ENCODE results near the gene ID4. TPM values are rescaled to one million over a fixed set of nuclear protein-coding genes. Genes with fewer than 3 reads are reported as not detected.
"Not testable (repeated sequence)": the region's sequence is repeated elsewhere in the genome, so short reads cannot be mapped to it uniquely, and the experiment has no call there.

ID4 gene
- total RNA-seq, 1 experiment from 2014 or later, result 0.55 TPM

DNA sequence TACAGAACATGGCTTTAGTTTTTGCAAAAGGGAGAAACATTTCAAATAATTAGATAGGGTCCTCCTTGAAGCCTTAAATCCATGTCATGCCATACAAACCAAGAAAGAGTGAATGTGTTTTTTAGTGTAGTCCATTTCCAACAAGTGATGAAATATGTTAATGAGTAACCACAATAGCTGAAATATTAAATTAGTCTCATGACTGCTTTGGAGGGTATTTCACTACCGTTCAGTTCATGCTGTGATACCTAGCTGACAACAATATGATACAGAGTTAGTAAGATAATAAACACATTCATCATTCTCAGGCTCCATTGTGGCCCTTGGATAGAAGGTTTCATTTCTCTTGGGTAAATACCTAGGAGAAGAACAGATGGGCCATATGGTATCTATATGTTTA lies 5.8 kb upstream of the ID4 start:
- no peak for DNase-seq (ENCODE audit: low read depth)

DNA sequence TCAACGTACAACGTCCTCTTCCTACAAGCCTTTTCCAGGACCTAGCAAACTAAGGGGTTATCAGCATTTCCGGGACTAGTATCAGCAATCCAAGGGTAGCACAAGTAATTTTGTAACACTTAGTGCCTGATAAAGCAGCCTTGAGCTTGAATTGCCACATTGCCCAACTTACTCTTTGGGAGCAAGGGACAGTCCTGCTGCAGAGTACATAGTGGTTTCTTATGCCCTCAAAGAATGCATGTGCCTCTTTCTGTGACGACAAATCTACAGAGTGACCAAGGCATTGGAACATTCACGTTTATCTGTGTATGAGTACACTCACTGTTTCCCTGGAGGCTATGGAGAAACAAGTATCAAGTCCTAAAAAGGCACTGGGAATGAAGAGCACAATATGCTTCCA lies 3.2 kb upstream of the ID4 start:
- DNase-seq (ENCODE audit: low read depth), result no peak

DNA sequence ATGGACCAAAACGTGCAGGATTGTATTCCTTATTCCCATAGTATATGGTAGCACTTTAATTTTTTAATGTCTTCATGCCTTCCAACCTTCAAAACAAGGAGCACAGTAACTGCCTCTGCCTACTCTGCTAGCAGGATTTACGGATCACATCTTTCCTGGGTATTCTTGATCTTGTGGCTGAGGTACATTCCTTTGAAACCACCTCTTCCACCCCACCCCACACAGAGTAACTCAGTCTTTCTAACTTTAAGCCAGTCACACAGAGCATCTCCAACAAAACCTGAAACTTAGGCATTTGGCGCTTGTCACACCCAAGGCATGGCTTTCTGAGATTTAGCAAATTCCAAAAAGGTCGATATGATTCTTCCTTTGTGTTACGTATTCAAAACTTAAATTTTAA lies 2.3 kb upstream of the ID4 start:
- DNase-seq (ENCODE audit: low read depth), result no peak

DNA sequence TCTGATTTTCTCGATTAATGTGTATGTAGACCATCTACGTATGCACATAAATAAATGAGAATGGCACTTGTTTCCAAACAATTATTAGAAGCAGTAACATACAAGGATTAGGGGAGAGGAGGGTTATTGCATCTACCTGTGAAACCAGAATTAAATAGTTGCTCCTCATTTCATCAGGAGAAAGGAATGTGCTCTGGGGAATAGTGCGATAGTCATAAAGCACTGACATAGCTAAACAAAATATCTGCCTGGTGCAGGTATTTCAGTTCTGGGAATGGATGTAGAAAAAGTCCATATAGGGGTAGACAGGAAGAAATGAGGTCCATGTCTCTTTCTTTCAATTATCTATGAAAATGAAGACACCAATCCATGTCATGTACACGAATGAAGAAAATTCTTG lies 1.6 kb upstream of the ID4 start:
- no peak for DNase-seq (ENCODE audit: low read depth)

DNA sequence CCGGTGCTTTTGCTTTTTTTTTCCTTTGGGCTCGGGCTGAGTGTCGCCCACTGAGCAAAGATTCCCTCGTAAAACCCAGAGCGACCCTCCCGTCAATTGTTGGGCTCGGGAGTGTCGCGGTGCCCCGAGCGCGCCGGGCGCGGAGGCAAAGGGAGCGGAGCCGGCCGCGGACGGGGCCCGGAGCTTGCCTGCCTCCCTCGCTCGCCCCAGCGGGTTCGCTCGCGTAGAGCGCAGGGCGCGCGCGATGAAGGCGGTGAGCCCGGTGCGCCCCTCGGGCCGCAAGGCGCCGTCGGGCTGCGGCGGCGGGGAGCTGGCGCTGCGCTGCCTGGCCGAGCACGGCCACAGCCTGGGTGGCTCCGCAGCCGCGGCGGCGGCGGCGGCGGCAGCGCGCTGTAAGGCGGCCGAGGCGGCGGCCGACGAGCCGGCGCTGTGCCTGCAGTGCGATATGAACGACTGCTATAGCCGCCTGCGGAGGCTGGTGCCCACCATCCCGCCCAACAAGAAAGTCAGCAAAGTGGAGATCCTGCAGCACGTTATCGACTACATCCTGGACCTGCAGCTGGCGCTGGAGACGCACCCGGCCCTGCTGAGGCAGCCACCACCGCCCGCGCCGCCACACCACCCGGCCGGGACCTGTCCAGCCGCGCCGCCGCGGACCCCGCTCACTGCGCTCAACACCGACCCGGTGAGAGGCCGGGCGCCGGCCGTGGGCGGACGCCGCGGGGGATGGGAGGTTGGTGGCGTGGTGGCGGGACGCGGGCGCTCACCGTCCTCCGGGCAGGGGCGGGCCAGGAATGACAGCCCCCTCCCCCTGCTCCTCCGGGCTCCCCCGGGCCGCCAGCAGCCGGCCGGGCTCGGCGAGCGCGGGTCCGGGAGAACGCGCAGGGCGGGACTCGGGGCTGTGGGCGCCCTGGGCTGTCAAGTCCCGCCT lies 606 bp downstream of the ID4 start:
- DNase-seq (ENCODE audit: low read depth), result no peak

DNA sequence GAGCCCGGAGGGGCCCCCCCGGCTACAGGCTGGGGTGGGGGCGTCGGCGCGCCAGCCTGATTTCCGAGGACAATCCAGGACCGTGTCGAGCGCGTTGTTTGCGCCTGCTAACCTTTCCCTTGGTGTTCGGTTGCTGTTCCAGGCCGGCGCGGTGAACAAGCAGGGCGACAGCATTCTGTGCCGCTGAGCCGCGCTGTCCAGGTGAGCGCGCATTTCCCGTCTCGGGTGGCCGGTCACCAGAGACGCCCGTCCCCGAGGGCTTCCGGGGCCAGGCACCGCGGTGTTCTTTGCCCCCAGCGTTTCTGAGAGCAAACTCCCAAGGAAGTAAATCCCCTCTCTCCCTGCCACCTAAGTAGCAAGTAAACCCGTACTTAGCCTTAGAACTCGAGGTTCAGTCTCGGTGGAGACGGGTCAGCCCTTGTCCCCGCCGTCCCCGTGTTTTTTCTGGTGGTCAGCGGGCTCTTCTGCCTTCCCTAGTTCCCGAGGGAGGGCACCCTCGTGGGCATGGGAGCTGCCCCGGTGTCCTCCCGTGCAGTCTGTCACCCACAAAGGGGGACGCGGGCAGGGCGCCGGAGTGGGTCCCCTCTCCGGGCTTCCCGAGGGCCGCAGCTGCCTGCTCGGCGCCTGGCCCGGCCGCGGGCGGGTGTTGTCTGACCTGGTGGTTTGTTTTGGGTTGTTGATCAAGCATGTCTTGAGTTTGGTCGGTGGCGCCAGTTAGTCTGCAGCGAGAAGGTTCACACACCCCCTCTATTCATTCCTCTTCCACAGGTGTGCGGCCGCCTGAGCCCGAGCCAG lies 1.5 kb downstream of the ID4 start:
- no peak for DNase-seq (ENCODE audit: low read depth)

DNA sequence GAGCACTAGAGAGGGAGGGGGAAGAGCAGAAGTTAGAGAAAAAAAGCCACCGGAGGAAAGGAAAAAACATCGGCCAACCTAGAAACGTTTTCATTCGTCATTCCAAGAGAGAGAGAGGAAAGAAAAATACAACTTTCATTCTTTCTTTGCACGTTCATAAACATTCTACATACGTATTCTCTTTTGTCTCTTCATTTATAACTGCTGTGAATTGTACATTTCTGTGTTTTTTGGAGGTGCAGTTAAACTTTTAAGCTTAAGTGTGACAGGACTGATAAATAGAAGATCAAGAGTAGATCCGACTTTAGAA lies 2.0 kb downstream of the ID4 start:
- DNase-seq (ENCODE audit: low read depth), result no peak

DNA sequence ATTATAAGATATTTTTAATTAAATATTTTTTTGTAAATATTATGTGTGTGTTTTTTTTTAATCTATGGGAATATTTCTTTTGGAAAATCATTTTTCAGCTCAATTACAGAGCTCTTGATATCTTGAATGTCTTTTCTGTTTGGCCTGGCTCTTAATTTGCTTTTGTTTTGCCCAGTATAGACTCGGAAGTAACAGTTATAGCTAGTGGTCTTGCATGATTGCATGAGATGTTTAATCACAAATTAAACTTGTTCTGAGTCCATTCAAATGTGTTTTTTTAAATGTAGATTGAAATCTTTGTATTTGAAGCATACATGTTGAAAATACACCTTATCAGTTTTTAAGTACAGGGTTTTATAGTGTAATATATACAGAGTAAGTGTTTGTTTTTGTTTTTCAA lies 2.6 kb downstream of the ID4 start:
- DNase-seq (ENCODE audit: low read depth), result no peak

DNA sequence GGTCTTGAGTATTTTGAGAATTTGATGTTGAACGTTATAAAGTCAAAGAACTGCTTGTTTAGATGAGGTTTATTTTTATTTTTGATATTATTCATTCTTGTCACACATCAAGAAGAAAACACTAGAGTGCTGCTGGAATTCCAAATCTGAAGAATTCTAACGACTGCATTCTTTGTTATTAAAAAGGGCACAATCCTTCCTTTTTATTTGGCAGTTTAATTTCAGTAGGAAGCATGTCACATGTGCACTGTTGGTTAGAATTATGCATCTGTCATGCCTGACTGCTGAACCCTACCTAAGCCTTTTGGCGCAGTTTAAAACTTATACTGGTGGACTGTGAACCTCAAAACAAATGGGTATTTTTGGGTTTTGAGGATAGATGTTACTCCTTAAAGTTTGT lies 4.0 kb downstream of the ID4 start:
- DNase-seq (ENCODE audit: low read depth), result no peak

DNA sequence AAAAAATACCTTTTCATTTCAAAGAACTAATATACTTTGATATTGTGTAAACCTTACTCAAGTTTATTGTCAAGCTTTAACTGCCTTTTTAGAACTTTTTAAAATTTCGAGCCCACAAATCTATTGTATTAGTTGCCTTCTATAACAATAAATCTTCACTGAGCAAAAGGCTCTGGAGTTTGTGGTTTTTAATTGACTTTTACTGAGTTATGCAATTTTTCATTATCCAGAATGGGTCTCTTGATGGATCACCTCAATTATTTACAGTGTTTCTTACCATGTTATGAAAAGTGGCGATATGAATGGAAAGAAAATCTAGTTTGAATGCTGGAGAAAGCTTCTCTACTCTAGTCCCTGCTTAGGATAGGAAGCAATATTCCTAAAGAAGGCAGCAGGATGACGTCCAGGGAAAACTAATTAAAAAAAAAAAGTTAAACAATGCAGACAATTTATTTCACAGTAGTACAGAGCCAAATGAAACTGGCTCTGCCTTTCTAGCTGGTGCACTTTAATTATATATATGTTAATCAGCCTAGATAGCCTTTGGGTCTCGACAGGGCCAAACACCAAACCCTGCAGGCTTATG lies 5.0 kb downstream of the ID4 start:
- no peak for DNase-seq (ENCODE audit: low read depth)

DNA sequence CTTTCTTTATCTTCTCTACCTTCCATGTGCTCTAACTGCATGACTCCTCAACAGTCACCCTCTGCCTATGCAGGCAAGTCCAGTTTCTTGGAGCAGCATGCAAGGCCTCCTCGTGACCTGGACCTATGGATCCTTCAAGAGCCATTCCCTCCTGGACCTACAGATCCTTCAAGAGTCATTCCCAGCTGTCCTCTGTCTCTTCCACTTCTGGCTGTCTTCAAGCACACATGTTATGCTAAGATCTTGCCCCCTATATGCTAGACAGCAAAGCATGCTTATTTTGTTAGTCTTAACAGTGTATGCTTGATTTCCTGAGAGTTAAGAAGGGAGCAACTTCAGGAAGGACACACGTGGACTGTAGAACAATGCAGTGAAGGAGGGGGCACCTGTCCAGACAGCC lies 7.5 kb downstream of the ID4 start:
- no peak for DNase-seq (ENCODE audit: low read depth)

DNA sequence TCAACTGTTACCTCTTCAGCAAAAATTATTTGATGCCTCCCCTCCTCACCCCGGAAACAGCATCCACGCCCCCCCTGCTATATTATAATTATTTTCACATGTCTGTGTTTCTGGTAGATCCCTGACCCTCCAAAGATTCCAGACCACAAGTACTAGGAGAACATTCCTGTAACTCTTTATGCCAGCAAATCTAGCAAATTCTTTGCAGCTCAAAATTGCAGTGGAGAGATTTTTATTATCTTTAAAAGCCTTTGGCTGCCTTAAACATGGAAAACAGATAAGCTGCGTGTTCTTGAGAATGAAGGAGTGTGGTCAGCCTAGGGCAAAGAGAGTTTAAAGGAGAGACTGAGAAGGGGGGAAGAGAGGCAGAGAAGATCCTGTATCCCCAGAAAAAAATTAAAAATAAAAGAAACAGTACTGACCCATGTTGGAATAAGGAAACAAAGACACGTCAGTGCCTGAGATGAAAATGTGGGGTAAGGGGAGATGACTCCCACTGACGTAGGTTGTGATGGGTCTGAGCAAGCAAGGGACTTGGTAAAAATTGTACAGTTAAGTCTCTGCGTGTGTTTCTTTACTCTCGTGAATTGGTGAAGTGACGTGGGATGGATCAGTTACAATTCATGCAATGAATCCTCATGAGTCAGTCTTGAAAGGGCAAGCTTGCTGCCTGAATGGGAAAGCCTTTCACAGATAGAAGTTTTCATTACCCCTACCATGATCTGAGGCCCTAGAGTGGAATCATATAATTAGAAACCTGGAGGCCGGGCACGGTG lies 8.3 kb downstream of the ID4 start:
- DNase-seq (ENCODE audit: low read depth), result no peak

DNA sequence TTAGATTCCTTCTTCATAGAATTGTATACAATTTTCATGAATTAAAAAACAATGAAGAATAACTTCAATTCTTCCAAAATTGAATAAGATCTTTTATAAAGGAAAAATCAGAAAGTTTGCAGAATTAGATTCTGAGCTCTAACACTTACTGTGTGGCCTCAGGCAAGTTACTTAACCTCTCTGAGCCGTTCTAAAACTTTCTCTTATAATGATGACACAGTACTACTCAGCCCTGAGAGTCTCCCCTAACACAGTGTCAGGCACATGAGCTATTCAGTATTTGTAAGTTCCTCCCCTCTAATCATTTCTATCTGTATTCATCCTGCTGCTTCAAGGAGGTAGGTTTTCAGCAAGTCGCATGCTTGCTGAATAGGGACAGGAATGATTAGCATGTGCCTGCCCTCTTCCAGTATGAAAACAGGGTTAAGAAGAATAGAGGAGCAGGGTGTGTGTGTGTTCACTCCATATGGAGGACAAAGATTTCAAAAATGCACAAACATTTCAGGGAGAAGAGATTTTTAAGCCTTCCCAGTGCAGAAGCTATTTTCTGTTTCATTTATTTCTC lies 11.4 kb downstream of the ID4 start:
- no peak for DNase-seq (ENCODE audit: low read depth)

DNA sequence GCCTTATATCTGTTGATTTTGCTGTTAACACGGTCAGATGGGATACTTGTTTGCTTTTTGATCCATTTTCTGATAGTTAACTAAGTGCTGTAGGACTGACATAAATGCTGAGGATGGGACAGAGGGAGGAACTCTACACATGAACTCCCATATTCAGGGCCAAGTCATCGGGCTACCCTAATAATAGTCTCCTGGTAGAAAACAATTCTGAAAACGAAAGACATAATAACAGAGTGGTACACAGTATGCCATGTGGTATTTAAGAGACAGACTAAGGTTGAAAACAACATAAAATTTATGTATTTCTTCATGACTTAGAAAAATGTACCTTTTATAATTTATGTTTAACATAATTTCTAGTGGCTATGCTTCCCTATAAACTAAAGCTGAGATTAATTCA lies 12.0 kb downstream of the ID4 start:
- DNase-seq (ENCODE audit: low read depth), result no peak

DNA sequence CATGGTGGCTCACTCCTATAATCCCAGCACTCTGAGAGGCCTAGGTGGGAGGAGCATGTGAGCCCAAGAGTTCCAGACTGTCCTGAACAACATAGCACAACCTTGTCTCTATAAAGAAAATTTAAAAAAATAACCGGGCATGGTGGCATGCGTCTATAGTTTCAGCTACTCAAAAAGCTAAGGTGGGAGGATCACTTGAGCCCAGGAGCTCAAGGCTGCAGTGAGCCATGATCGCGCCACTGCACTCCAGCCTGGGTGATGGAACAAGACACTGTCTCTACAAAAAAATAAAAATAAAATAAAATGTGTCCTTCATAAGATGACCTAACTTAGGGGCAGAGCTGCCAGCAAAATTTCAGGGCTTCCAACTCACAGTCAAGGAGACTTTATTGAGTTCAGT lies 12.6 kb downstream of the ID4 start:
- DNase-seq (ENCODE audit: low read depth), result no peak

DNA sequence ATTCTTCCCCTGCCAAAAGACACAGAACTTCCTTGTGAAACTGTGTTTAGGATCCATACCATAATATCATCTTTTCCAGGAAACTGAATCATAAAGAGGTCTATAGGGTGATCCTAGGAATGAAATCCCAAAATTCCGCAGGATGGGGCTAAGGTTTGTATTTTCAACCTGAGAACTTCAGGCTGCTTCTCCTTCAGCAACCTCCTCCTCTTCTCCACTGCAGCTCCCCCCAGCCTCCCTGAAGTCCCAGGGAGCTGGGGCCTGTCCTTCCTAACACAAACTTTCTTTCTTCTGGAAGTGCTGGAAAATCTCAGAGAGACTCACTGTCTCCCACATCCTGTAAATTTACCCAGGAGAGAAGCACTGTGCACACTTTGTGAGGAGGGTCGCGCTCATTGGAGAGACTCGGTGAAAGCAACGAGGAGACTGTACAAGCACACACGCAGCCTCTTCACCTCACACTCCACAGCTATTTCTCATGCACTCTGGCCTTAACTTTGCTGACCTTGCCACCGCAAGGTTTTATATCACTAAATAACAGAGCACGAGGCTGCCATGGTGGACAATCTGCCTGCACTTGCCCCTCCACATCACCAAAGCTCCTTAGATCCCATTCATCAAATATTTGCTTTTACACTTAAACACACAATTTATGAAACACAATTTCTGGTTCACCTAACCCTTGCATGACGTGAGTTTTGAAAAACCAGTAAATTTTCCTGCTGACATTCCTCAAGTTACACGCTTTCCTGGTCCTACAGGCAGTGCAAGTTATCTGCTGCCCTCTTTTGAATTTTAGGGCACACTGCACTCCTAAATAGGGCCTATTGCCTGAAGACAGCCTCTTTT lies 14.3 kb downstream of the ID4 start:
- peak; percentile 64 for DNase-seq (ENCODE audit: low read depth)

DNA sequence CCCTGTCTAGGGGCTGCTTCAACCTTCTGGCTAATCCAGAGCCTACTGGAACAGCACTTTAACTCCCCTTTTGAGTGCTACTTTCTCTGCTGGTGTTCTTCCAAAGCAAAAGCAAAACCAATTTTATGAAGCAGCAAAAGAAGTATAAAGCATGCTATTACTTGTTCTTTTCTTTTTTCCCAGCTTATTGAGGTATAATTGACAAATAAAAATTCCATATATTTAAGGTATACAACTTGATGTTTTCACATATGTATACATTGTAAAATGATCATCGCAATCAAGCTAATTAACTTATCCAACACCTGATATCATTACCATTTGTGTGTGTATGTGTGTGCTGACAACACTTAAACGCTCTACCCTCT lies 14.9 kb downstream of the ID4 start:
- DNase-seq (ENCODE audit: low read depth), result no peak

DNA sequence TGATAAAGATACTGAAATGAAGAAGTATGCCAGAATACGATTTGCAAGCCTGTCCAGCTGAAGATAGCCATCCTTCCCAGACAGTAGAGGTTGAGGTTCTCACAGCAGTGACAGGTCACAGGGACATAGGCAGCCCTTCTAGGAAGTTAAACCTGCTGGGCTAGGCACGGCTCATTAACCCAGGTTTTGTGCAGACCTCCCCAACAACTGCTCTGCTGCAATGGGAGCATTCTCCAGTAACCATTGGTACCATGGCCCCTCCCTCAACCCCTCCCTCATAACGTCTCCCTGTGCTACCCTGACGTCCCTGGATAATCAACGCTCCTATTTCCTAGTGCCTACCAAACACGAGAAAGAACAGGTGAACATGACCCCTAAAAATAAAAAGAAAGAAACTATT lies 15.8 kb downstream of the ID4 start:
- DNase-seq (ENCODE audit: low read depth), result no peak

DNA sequence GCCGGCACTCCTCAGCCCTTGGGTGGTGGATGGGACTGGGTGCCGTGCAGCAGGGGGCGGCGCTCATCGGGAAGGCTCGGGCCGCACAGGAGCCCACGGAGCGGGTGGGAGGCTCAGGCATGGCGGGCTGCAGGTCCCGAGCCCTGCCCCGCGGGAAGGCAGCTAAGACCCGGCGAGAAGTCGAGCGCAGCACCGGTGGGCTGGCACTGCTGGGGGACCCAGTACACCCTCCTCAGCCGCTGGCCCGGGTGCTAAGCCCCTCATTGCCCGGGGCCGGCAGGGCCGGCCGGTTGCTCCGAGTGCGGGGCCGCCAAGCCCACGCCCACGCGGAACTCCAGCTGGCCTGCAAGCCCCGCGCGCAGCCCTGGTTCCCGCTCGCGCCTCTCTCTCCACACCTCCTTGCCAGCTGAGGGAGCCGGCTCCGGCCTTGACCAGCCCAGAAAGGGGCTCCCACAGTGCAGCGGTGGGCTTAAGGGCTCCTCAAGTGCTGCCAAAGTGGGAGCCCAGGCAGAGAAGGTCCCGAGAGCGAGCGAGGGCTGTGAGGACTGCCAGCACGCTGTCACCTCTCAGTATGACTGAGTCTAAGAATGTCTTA lies 17.3 kb downstream of the ID4 start:
- DNase-seq (ENCODE audit: low read depth), result not testable (repeated sequence)

DNA sequence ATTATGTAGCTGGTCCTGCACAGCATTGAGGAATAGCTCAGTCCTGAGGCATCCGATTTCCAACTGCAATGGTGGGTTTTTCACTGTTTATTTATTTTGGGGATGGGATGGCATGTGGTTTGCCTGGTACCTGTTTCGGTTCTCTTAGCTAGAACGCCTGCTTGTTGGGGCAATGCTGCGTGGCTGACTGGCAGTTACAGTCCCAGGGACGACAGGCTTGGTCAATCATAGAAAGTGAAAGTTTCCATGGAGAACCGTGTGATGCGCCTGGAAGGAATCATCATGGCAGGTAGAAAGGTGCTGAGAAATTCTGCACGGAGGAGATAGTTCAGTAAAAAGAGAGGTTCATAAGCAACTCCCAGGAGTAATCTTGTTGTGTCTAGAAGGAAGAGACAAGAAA lies 18.4 kb downstream of the ID4 start:
- no peak for DNase-seq (ENCODE audit: low read depth)
